NCI-H146 treated with DMSO at 0.1 percent for 48 hours (cell line): ENCODE measurements around the gene UGT2B7.

Experiments
- DNase-seq: peaks from one replicate; lab custom pipeline; 2025; ENCODE audit not compliant: unreplicated experiment; lab: John Stamatoyannopoulos, UW

Gene UGT2B7

GRCh38 chr4:69147334-69147733 lies 51.1 kb downstream of the UGT2B7 start:
- DNase-seq: no peak

DNA sequence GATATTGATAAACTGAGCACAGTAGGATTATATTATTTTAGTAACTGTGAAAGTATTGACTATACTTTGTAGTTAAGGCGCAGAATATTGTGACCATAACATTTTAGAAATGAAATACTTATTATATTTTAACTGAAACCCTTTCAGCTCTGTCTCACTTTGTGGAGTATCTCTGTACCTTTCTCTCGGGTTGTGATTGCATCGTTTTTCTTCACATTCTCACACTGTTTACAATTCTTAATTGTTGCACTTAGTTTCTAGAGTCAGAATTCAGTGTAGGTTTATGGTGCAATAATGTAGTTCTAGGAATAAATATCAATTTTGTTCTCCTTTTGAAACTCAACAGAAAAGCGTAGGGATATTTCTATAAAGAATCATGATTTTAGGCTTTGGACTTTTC lies 57.7 kb downstream of the UGT2B7 start:
- no peak for DNase-seq

GRCh38 chr4:69156913-69157312 lies 60.6 kb downstream of the UGT2B7 start:
- no peak for DNase-seq
